DOHH2 (cell line): ENCODE measurements around the gene PDC.

Source experiments
- EZH2phosphoT487 ChIP-seq: fragments of 200-600 bp; sonication (generic); IDR thresholded peaks from 2 replicates; pipeline ENCODE4 v1.6.1; 2017; ENCODE audit warnings: borderline replicate concordance, mild to moderate bottlenecking, antibody characterized with exemption, low read length, moderate library complexity, mixed read lengths
- TF ChIP-seq, protein P1 (sequence below): fragments of 200-600 bp; sonication (generic); IDR thresholded peaks from one replicate; pipeline ENCODE4 v1.5.1; 2014; ENCODE audit warnings: antibody characterized with exemption, mild to moderate bottlenecking, low read depth, low read length; ENCODE audit not compliant: poor library complexity, severe bottlenecking

GRCh38 chr1:186502087-186502486 is 41.2 kb upstream of the PDC start:
- no peak for TF ChIP-seq EZH2phosphoT487
- TF ChIP-seq, protein P1, sequence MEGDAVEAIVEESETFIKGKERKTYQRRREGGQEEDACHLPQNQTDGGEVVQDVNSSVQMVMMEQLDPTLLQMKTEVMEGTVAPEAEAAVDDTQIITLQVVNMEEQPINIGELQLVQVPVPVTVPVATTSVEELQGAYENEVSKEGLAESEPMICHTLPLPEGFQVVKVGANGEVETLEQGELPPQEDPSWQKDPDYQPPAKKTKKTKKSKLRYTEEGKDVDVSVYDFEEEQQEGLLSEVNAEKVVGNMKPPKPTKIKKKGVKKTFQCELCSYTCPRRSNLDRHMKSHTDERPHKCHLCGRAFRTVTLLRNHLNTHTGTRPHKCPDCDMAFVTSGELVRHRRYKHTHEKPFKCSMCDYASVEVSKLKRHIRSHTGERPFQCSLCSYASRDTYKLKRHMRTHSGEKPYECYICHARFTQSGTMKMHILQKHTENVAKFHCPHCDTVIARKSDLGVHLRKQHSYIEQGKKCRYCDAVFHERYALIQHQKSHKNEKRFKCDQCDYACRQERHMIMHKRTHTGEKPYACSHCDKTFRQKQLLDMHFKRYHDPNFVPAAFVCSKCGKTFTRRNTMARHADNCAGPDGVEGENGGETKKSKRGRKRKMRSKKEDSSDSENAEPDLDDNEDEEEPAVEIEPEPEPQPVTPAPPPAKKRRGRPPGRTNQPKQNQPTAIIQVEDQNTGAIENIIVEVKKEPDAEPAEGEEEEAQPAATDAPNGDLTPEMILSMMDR: no peak
